ENCODE measurements around the gene GPR119.

GPR119 gene

GRCh38 chrX:130339408-130340222 lies 45.9 kb downstream of the GPR119 start, which contains the start of gene SLC25A14:
Gene SLC25A14, plus strand, starts transcription at chrX:130339919. Its CDS starts 360 bp downstream, at chrX:130340279.
- TF ChIP-seq FOXP2 (optimal IDR thresholded peaks at IDR 0.05; ENCODE audit: borderline replicate concordance, extremely low read depth, extremely low read length, insufficient read depth): no peak
- TF ChIP-seq SIN3A (IDR thresholded peaks at IDR 0.05; ENCODE audit: borderline replicate concordance, insufficient read depth, low read length): peak; percentile 83; the same call in 1 of the 2 replicates
- no peak for TF ChIP-seq REST (IDR thresholded peaks at IDR 0.05; ENCODE audit: insufficient read depth in 1 of 2, low read depth in 2 of 2, low read length in 2 of 2)
- TF ChIP-seq POLR2AphosphoS5 (IDR thresholded peaks at IDR 0.05; ENCODE audit: low read depth, low read length): peak; percentile 50; the same call in 1 of the 2 replicates
- no peak for TF ChIP-seq TAF1 (IDR thresholded peaks at IDR 0.05; ENCODE audit: borderline replicate concordance, insufficient read depth, low read length)

- TF ChIP-seq SIN3A (IDR thresholded peaks at IDR 0.05; ENCODE audit: borderline replicate concordance, insufficient read depth, low read length) (no peak), FOXP2 (optimal IDR thresholded peaks at IDR 0.05; ENCODE audit: borderline replicate concordance, extremely low read depth, extremely low read length, insufficient read depth) (no peak)
Observed at GRCh38 chrX:130336531-130336930, 48.9 kb downstream of the GPR119 start.

All from PFSK-1 (cell line).